HL-60/S4 treated with retinoic acid at 250 ng/mL for 4 days and 3 days (cell line): ENCODE results near the gene TTC7B.

Source experiments
- in situ Hi-C: fragments of 300-500 bp; cut with MboI; formaldehyde crosslinking; loops from 2 replicates; pipeline ENCODE4 v1.7.0; 2022; ENCODE audit warnings: low sequenced_read_pairs

The TTC7B gene

DNA sequence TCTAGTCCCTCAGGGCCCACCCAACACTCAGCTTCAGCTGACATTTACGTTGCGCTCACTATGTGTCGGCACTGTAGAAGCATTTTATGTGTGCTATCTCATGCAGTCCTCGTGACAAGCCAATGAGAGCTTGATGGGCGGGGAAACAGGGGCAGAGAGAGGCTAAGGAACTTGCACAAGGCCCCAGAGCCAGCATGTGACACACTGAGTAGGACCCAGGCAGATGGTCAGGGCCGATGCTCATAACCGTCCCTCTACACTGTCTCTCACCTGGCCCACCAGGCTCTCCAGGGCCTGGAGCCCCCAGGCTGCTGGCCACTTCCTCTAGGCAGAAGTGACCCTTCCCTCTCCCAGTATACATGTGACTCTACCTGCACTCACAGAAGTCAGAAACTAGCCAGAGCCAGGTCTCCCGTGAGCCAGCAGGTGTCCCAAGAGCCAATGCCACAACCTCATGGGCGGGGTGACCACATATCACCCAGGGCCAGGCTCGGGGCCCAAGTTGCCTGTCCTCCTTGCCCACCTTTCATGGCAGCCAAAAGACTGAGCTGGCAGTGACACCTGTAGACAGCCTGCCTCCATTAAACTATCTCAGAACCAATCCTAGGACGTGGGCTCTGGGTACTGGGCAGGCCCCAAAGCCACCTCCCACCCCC, 38.3 kb downstream of the TTC7B start:
- in situ Hi-C loops = no loop called here

- in situ Hi-C loops = no loop called here
Observed at GRCh38 chr14:90777358-90777757, 38.9 kb downstream of the TTC7B start.

DNA sequence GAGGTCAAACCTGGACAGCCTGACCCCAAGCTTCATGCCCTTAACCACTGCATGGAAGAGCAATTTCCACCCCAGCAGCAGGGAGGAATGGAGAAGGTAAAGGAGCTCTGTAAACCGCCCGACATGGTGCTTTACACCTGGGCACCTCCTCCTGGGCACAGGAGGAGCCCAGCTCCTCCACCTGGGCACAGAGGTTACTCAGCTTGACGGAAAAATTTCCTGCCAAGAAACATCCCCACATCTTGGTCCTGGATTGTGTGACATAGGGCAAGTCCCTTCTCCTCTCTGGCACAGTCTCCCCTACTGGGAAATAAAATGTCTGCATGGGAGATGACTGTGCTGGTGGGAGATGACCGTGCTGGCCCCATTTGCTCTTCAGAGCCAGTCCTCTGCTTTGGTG, 40.8 kb downstream of the TTC7B start:
- in situ Hi-C loops = no loop called here

GRCh38 chr14:90774316-90774715, 41.9 kb downstream of the TTC7B start:
- in situ Hi-C loops = no loop called here

- in situ Hi-C loops = no loop called here
Observed at GRCh38 chr14:90773705-90774104, 42.5 kb downstream of the TTC7B start.

GRCh38 chr14:90773196-90773486, 43.1 kb downstream of the TTC7B start:
- in situ Hi-C loops = no loop called here

- in situ Hi-C loops = no loop called here
Observed at GRCh38 chr14:90767899-90768298, 48.3 kb downstream of the TTC7B start.

- in situ Hi-C loops = no loop called here
Observed at GRCh38 chr14:90760591-90761316, 55.5 kb downstream of the TTC7B start.

- in situ Hi-C loops = no loop called here
Observed at GRCh38 chr14:90760078-90760444, 56.2 kb downstream of the TTC7B start.

GRCh38 chr14:90759370-90760077, 56.7 kb downstream of the TTC7B start:
- in situ Hi-C loops = no loop called here

DNA sequence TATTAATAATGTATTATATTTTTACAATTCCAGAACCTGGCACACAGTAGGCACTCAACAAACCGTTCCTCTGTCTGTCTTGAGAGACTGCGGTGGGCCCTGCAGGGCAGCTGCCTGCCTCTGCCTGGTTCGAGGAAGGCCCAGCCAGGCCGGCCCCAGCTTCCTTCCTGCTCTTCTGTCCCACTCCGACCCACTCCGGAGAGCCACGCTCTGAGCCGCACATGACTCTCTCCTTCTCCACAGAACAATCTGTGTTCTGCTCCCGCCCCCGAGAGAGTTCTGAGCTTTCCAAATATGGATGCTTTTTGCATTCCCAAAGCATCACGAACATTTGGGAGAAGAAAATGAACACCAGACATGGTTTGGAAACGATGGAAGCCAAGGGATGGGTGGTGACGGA, 57.3 kb downstream of the TTC7B start:
- in situ Hi-C loops = no loop called here

- in situ Hi-C loops = no loop called here
Observed at GRCh38 chr14:90758028-90758889, 58.0 kb downstream of the TTC7B start.

GRCh38 chr14:90757452-90757851, 58.8 kb downstream of the TTC7B start:
- in situ Hi-C loops = no loop called here

GRCh38 chr14:90756755-90757345, 59.4 kb downstream of the TTC7B start:
- in situ Hi-C loops = no loop called here

DNA sequence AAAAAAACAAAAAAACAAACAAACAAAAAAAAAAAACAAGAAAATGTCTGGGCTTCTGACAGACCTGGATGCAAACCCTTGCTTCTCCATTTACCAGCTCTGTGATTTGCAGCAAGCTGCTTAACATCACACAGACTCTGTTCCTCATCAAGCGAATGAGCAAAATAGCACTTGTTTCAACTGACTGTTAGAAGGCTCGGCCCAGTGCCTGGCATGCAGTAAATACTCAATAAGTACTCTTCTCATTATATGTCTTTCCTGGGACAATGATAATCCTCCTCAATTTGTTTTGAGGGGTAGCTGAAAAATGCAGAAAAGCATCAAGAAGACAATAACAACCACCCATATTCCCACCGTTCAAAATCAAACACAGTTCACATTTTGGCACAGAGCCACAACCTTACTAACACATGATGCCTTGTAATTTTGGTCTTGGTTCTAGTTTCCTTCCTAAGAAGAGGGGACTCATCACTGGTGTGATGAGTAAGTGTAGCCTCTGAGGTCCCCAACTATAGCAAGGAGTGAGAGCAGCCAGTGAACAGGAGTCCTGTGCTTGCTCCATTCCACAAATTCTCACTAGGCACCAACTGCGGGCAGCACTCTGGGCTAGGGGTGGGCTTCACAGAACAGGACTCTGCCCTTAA, 60.4 kb downstream of the TTC7B start:
- in situ Hi-C loops = no loop called here

DNA sequence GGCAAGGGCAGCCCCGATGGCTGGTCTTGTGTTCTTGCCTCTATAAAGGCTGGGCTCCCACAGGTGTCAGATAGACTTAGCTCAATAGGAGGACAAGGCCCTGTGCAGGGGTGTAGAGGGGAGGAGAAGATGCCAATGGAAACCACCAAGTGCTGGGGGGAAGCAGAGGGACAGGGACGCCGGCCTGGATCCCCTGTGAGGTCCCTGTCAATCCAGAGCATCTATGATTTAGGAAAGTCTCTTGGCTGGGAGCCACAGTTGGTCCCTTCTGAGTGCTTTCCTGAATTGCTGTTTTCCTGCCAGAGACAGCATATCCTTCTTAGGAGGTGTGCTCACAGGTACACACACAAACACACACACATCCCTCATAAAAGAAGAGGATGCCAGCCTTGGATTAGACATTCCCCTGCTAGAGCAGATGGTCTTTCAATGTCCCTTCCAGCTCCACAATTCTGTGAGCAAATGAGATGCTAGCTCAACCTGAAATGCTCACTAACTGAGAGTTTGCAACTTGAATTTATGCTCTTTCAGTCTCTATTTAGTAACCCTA, 62.7 kb downstream of the TTC7B start:
- in situ Hi-C loops = no loop called here

DNA sequence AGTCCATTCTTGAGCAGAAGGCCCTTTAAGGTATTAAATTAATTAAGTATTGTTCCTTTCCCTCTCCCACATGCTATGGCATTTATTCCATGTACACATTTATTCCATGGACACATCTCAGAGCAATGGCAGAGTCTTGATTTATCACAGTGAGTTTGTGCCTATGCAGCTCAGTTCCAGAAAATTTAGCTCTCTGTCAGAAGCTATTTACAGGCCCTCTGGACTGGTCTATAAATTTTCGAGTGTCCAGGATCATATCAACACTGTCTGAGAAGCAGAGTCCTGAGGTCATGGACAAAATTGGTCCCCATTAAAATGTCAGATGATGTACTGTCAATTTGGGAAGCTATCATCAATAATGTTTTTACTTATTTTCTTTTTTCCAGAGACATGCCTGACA, 65.5 kb downstream of the TTC7B start:
- in situ Hi-C loops = no loop called here

DNA sequence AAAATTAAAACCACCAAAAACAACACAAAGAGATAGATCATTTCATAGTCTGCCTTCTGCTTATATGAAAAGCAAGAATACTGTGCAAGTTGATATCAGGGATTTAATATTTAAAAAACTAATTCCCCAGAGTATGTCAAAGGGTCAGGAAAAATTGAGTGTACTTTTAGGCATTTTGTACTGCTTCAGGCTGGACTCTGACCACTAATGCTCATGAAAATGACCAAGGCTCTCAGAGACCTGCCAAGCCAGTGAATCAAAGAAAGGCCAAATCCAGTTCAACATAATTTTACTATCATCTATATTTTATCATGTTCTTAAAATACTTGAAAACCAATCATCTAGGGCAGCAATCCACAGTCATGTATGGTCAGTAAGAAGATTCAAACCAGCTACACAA, 66.0 kb downstream of the TTC7B start:
- in situ Hi-C loops = no loop called here

- in situ Hi-C loops = no loop called here
Observed at GRCh38 chr14:90747909-90748308, 68.3 kb downstream of the TTC7B start.

DNA sequence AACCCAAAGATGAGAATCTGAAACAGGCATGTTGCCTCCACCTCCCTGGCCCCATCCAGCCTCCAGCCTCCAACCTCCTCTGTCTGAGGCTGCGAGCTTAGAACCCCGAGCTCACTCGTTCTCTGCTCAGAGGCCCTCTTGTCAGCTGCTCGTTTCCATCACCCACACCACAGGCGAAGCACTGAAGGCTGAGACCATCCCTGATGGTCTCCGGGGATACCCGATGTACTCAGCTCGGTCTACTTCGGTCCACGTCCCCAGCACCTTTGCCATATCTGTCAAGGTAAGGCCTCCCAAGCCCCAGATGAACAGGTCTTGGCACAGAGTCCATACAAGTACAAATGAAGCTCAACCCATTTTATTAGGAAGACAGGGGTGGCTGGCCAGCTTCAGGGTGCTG, 72.4 kb downstream of the TTC7B start:
- in situ Hi-C loops = no loop called here
